Esophagus muscularis mucosa (tissue), 3 donors: Measurements from ENCODE around the gene KRT16.

Source experiments
- POLR2A ChIP-seq: fragments of 450-650 bp; IDR thresholded peaks from one replicate; pipeline ENCODE4 v1.6.1; 2017; ENCODE audit warnings: antibody characterized with exemption, moderate library complexity, mild to moderate bottlenecking, low read depth
- POLR2AphosphoS5 ChIP-seq, 2 donors: sonication (generic); formaldehyde crosslinking; IDR thresholded peaks; one replicate each; pipeline ENCODE4 v1.6.1; 2017; ENCODE audit warnings: antibody characterized with exemption in 2 of 2
- TF ChIP-seq, protein P1 (sequence below), 3 experiments: fragments of 200-600 bp in 2 of 3; fragments of 450-650 bp in 1 of 3; sonication (generic) in 2 of 3; IDR thresholded peaks; one replicate each; pipeline ENCODE4 v1.5.1; 2017 to 2019; ENCODE audit warnings: antibody characterized with exemption in 3 of 3, mild to moderate bottlenecking in 2 of 3, moderate library complexity in 1 of 3

DNA sequence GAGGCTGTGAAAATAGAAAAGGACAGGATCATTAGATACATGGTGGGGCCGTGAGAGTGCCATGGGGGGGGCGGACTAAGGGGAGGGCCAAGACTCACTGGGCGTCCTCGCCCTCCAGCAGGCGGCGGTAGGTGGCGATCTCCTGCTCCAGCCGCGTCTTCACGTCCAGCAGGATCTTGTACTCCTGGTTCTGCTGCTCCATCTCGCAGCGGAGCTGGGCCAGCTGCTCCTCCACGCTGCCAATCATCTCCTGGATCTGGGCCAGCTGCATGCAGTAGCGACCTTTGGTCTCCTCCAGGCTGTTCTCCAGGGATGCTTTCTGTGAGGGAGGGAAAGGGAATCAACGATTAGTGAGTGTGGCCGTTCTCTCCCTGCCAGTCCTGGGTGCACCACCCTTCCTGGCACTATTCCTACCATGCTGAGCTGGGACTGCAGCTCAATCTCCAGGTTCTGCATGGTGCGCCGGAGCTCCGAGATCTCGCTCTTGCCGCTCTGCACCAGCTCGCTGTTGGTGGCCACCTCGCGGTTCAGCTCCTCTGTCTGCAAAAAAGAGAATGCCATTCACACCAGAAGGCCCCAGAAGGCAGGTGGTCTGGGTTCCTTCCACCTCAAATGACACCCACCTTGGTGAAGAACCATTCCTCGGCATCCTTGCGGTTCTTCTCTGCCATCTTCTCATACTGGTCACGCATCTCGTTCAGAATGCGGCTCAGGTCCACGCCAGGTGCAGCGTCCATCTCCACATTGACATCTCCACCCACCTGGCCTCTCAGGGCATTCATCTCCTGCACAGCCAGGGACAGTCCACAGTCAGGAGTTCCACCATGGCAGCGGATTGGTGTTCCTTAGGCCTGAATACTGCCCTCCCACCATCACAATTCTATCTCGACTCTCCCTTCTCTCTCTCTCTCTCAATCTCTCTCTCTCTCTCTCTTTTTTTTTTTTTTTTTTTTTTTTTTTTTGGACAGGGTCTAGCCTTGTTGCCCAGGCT, 29.1 kb downstream of the KRT16 start:
- TF ChIP-seq, protein P1, sequence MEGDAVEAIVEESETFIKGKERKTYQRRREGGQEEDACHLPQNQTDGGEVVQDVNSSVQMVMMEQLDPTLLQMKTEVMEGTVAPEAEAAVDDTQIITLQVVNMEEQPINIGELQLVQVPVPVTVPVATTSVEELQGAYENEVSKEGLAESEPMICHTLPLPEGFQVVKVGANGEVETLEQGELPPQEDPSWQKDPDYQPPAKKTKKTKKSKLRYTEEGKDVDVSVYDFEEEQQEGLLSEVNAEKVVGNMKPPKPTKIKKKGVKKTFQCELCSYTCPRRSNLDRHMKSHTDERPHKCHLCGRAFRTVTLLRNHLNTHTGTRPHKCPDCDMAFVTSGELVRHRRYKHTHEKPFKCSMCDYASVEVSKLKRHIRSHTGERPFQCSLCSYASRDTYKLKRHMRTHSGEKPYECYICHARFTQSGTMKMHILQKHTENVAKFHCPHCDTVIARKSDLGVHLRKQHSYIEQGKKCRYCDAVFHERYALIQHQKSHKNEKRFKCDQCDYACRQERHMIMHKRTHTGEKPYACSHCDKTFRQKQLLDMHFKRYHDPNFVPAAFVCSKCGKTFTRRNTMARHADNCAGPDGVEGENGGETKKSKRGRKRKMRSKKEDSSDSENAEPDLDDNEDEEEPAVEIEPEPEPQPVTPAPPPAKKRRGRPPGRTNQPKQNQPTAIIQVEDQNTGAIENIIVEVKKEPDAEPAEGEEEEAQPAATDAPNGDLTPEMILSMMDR (IDR thresholded peaks at IDR 0.05), result no peak
- TF ChIP-seq POLR2AphosphoS5 (IDR thresholded peaks at IDR 0.05), result no peak
- no peak for TF ChIP-seq POLR2A
